Activated T-cell treated with anti-CD3 and anti-CD28 coated beads, Interleukin-2, amount 50 U/mL, for 4 hours (primary cell): ENCODE data around the gene GAGE10. TPM values are rescaled to one million over a fixed set of nuclear protein-coding genes. Genes with fewer than 3 reads are reported as not detected.
"Not testable (repeated sequence)": the region's sequence is repeated elsewhere in the genome, so short reads cannot be mapped to it uniquely, and the experiment has no call there.

Experiments
- ATAC-seq, 2 donors: fragments of 200-7000 bp; cut with Tn5 transposase; one replicate each; pipeline ENCODE4 v1.10.0; 2021
- DNase-seq: peaks from one replicate; pipeline ENCODE4 v3.0.0-alpha.2; 2020
- H3K27me3 Mint-ChIP-seq: one replicate; pipeline ENCODE4 v1.8.0; 2021; ENCODE audit warnings: low read depth, mixed read lengths
- H3K36me3 Mint-ChIP-seq: one replicate; pipeline ENCODE4 v1.8.0; 2022; ENCODE audit warnings: mixed read lengths; ENCODE audit not compliant: insufficient read depth
- H3K4me1 Mint-ChIP-seq: one replicate; pipeline ENCODE4 v1.8.0; 2021; ENCODE audit warnings: low read depth, mixed read lengths
- H3K4me3 Mint-ChIP-seq: one replicate; pipeline ENCODE4 v1.8.0; 2021; ENCODE audit warnings: mild to moderate bottlenecking, moderate library complexity, mixed read lengths
- H3K9me3 Mint-ChIP-seq: one replicate; pipeline ENCODE4 v1.8.0; 2021; ENCODE audit warnings: mixed read lengths
- total RNA-seq, 3 donors: library from RNA; stranded (reverse); gene quantifications; one replicate each; pipeline ENCODE4 v1.2.1, GENCODE V29; 2021

Gene GAGE10
- total RNA-seq, 3 donors from 2014 or later: not detected

DNA sequence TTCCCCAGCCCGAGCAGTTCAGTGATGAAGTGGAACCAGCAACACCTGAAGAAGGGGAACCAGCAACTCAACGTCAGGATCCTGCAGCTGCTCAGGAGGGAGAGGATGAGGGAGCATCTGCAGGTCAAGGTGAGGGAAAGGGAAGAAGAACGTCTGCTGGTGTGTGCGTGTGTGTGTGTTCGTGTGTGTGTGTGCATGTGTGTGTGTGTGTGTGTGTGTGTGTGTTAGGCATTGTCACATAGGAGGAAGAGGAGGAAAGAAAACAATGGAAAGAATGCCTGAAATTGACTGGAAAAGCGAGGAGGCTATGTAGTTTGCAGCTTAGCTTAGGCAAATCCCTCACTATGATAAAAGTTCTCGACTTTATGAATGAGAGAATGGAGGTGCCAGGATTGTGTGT, 20.3 kb downstream of the GAGE10 start:
- not testable (repeated sequence) for H3K36me3 Mint-ChIP-seq, H3K4me3 Mint-ChIP-seq, H3K4me1 Mint-ChIP-seq, H3K27me3 Mint-ChIP-seq, H3K9me3 Mint-ChIP-seq, DNase-seq, ATAC-seq

DNA sequence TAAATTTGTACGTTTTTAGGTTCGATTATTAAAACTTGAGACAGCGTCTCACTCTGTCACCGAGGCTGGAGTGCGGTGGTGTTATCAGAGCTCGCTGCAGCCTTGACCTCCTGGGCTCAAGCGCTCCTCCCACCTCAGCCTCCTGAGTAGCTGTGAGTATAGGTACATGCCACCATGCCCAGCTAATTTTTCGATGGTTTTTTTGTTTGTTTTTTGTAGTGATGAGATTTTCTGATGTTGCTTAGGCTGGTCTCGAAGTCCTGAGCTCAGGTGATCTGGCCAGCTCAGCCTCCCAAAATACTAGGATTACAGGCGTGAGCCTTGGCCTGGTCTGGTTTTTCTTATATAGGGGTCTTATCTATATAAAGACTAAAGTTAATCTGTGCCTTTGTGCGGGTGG, 27.0 kb downstream of the GAGE10 start:
- not testable (repeated sequence) for H3K4me1 Mint-ChIP-seq, H3K27me3 Mint-ChIP-seq, H3K9me3 Mint-ChIP-seq, DNase-seq, ATAC-seq, H3K36me3 Mint-ChIP-seq, H3K4me3 Mint-ChIP-seq

DNA sequence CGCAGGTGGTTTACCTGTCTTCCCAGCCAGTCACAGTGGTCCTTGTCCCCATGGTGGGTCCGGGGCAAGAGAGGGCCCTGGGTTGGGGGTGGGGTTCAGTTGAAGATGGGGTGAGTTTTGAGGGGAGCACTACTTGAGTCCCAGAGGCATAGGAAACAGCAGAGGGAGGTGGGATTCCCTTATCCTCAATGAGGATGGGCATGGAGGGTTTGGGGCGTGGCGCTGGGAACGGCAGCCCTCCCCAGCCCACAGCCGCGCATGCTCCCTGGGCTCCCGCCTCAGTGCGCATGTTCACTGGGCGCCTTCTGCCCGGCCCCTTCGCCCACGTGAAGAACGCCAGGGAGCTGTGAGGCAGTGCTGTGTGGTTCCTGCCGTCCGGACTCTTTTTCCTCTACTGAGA, 27.8 kb downstream of the GAGE10 start, which contains the start of gene GAGE13:
TSS of gene GAGE13 (plus strand) at position 301 of the 400 bp plus-strand sequence. CDS start 1,156 bp downstream, outside the sequence.
- H3K27me3 Mint-ChIP-seq, ATAC-seq, DNase-seq, H3K9me3 Mint-ChIP-seq, H3K4me3 Mint-ChIP-seq, H3K4me1 Mint-ChIP-seq, H3K36me3 Mint-ChIP-seq: not testable (repeated sequence)

DNA sequence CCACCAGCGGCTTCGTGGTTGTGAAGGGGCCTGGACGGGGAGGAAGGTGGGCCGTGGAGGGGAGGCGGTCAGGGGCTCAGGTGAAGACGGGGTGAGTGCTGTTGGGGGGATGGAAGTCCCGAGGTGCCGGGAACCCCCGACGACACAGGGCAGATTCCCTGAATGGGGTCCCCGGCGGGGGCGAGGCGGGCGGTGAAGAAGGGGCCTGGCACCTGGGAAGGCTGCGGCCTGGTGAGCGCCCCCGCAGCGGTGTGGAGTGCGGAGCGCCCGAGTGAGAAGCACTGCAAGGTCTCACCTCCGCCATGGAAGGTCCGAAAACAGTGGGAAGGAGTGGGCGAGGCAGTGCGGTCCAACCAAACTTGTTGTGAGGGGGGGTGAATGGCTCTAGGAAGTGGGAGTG, 28.4 kb downstream of the GAGE10 start:
- not testable (repeated sequence) for H3K4me3 Mint-ChIP-seq, H3K4me1 Mint-ChIP-seq, ATAC-seq, H3K27me3 Mint-ChIP-seq, H3K9me3 Mint-ChIP-seq, H3K36me3 Mint-ChIP-seq
- peak; percentile 32 for DNase-seq

DNA sequence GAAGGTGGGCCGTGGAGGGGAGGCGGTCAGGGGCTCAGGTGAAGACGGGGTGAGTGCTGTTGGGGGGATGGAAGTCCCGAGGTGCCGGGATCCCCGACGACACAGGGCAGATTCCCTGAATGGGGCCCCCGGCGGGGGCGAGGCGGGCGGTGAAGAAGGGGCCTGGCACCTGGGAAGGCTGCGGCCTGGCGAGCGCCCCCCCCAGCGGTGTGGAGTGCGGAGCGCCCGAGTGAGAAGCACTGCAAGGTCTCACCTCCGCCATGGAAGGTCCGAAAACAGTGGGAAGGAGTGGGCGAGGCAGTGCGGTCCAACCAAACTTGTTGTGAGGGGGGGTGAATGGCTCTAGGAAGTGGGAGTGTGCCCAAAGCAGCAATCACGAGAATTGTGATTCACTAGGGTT, 38.0 kb downstream of the GAGE10 start:
- not testable (repeated sequence) for ATAC-seq, H3K4me3 Mint-ChIP-seq, H3K9me3 Mint-ChIP-seq, H3K4me1 Mint-ChIP-seq, DNase-seq, H3K27me3 Mint-ChIP-seq, H3K36me3 Mint-ChIP-seq

DNA sequence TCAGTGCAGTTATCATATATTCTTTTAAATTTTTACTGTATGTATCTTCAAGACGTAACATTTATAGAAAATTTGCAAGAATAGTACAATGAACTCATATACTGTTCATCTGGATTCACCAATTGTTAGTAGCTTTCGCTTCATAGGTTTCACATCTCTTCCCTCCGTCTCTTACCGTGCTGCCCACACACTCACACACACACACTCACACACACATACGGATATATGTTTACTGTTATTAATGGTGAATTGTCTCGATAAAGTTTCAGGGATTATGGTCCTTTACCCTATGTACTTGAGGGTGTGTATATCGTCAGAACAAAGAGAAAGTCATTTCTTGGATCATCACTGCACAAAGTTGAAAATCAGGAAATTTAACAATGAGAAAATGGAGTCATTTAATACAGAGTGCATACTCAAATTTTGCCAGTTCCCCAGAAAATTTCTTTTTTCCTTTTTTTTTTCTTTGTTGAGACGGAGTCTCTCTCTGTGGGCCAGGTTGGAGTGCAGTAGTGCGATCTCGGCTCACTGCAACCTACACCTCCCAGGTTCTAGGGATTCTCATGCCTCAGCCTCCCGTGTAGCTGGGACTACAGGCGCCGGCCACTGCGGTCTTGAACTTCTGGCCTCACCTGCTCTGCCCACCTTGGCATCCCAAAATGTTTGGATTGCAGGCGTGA, 41.2 kb downstream of the GAGE10 start:
- not testable (repeated sequence) for DNase-seq, H3K9me3 Mint-ChIP-seq, H3K4me3 Mint-ChIP-seq, H3K27me3 Mint-ChIP-seq, H3K4me1 Mint-ChIP-seq, ATAC-seq, H3K36me3 Mint-ChIP-seq

DNA sequence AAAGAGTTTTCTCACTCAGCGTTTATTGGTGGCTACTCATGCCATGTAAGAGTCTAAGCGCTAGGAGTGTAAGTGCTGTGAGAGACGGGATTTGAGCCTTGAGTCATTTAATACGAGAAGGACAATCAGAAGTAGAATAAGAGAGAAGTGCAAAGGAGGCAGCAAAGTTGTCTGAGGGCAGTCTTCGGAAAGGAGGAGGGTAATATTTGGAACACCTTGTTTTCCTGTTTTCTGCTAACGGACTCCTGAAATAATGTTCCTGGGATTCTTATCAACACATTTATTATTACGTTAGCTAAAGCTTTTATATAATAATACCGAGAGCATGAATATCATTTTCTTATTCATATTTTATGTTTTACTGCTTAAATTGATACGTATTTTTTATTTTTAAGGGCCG, 42.0 kb downstream of the GAGE10 start:
- H3K4me3 Mint-ChIP-seq, DNase-seq, H3K27me3 Mint-ChIP-seq, ATAC-seq, H3K36me3 Mint-ChIP-seq, H3K4me1 Mint-ChIP-seq, H3K9me3 Mint-ChIP-seq: not testable (repeated sequence)

DNA sequence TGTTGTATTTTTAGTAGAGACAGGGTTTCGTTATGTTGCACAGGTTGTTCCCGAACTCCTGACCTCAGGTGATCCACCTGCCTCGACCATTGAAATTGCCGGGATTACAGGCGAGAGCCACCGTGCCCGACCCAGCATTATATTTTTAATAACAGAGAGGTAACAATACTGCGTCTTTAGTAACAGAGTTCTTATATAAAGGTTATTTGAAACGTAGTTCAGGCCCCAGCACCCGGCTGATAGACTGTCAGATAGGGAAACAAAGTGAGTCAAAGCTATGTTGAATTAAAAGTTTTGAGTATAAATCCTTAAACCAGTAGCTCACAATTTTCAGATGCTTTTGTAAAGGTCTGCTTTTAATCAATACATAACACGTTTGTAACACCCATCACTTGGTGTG, 42.7 kb downstream of the GAGE10 start:
- DNase-seq, H3K9me3 Mint-ChIP-seq: not testable (repeated sequence)

More for the DNA sequence above, 42.7 kb downstream of the GAGE10 start:
- not testable (repeated sequence) for H3K36me3 Mint-ChIP-seq, H3K4me1 Mint-ChIP-seq, H3K4me3 Mint-ChIP-seq, H3K27me3 Mint-ChIP-seq, ATAC-seq

Other genes starting within 250 kb of the GAGE10 start
- 1 to 10 TPM; 3.3 to 4.2 (median 4.0) TPM for gene CCDC120, start 244.6 kb upstream of the GAGE10 start, total RNA-seq
- 10 to 100 TPM; 10.5 to 12.7 (median 11.4) TPM for gene PRAF2, start 229.6 kb upstream of the GAGE10 start, total RNA-seq
- 10 to 100 TPM; 31.0 to 37.9 (median 36.5) TPM for gene WDR45, start 223.8 kb upstream of the GAGE10 start, total RNA-seq
- gene GPKOW, start 179.9 kb upstream of the GAGE10 start, total RNA-seq: 10 to 100 TPM; 21.2 to 28.4 (median 24.6) TPM
- gene MAGIX, start 140.9 kb upstream of the GAGE10 start, total RNA-seq: 1 to 10 TPM in 1 of 3 donors, under 1 TPM in 2; 0.81 to 1.6 (median 0.84) TPM
- 100 to 1,000 TPM; 111 to 134 (median 126) TPM for gene PLP2, start 131.7 kb upstream of the GAGE10 start, total RNA-seq
- 10 to 100 TPM in 2 of 3 donors, 1 to 10 TPM in 1; 9.2 to 11.7 (median 10.3) TPM for gene PRICKLE3, start 117.3 kb upstream of the GAGE10 start, total RNA-seq
- 1 to 10 TPM; 3.1 to 5.3 (median 3.8) TPM for gene SYP, start 103.5 kb upstream of the GAGE10 start, total RNA-seq
- gene CACNA1F, start 70.3 kb upstream of the GAGE10 start, total RNA-seq: under 1 TPM in 2 of 3 donors, not detected in 1; 0.13 to 0.19 TPM
- 10 to 100 TPM; 22.7 to 23.4 (median 22.8) TPM for gene CCDC22, start 68.2 kb upstream of the GAGE10 start, total RNA-seq
- gene FOXP3, start 38.9 kb upstream of the GAGE10 start, total RNA-seq: 10 to 100 TPM; 14.7 to 18.5 (median 16.1) TPM
- gene PPP1R3F, start 33.9 kb upstream of the GAGE10 start, total RNA-seq: 1 to 10 TPM; 2.4 to 3.4 (median 3.1) TPM
- gene GAGE12J, start 18.4 kb downstream of the GAGE10 start, total RNA-seq: not detected
- gene GAGE13, start 27.9 kb downstream of the GAGE10 start, total RNA-seq: not detected
- not detected for gene GAGE12C, start 228.5 kb downstream of the GAGE10 start, total RNA-seq
- not detected for gene GAGE12D, start 238.1 kb downstream of the GAGE10 start, total RNA-seq
- not detected for gene GAGE12E, start 247.6 kb downstream of the GAGE10 start, total RNA-seq